K562 treated with DMSO at 1 percent for 12 hours (cell line): Measurements from ENCODE around the gene ALPG. TPM values are rescaled to one million over a fixed set of nuclear protein-coding genes. Genes with fewer than 3 reads are reported as not detected.

ENCODE experiments used
- total RNA-seq: library from RNA; unstranded; fragments of 300-600 nt; gene quantifications from 2 replicates; pipeline ENCODE4 v1.2.3, GENCODE V29; 2022; ENCODE audit not compliant: insufficient read depth

The ALPG gene
- total RNA-seq: not detected in 2 replicates

DNA sequence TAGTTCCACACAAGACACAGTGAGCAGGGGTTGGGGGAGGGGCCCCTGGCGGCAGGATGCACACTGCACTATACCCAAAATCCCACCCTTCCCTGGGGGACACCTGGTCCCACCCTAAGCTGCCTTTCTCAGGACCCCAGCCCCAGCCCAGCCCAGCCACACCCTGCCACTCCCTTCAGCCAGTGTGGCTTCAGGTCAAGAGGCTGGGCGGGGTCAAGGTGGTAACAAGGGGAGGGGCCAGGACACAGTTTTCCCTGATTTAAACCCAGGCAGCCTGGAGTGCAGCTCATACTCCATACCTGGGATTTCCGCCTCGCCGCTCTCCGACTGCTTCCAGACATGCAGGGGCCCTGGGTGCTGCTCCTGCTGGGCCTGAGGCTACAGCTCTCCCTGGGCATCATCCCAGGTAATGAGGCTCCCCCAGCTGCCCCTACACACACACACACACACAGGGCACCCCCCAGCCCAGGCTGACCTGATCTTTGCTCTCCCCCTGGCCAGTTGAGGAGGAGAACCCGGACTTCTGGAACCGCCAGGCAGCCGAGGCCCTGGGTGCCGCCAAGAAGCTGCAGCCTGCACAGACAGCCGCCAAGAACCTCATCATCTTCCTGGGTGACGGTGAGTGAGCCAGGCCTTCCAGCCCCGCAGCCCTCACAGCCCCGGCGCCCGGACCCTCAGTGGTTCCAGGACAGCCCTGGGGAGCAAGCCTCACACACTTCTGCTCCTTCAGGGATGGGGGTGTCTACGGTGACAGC lies at the start of gene ALPG:
Gene ALPG (plus strand): TSS at position 289 of the 755 bp plus-strand sequence. CDS start 51 bp downstream, at position 340.

DNA sequence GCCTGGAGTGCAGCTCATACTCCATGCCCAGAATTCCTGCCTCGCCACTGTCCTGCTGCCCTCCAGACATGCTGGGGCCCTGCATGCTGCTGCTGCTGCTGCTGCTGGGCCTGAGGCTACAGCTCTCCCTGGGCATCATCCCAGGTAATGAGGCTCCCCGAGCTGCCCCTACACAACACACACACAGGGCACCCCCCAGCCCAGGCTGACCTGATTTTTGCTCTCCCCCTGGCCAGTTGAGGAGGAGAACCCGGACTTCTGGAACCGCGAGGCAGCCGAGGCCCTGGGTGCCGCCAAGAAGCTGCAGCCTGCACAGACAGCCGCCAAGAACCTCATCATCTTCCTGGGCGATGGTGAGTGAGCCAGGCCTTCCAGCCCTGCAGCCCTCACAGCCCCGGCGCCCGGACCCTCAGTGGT lies 27.9 kb upstream of the ALPG start, which contains the start of gene ALPP:
Gene ALPP (plus strand): TSS at position 17 of the 417 bp plus-strand sequence. CDS start 52 bp downstream, at position 69.

DNA sequence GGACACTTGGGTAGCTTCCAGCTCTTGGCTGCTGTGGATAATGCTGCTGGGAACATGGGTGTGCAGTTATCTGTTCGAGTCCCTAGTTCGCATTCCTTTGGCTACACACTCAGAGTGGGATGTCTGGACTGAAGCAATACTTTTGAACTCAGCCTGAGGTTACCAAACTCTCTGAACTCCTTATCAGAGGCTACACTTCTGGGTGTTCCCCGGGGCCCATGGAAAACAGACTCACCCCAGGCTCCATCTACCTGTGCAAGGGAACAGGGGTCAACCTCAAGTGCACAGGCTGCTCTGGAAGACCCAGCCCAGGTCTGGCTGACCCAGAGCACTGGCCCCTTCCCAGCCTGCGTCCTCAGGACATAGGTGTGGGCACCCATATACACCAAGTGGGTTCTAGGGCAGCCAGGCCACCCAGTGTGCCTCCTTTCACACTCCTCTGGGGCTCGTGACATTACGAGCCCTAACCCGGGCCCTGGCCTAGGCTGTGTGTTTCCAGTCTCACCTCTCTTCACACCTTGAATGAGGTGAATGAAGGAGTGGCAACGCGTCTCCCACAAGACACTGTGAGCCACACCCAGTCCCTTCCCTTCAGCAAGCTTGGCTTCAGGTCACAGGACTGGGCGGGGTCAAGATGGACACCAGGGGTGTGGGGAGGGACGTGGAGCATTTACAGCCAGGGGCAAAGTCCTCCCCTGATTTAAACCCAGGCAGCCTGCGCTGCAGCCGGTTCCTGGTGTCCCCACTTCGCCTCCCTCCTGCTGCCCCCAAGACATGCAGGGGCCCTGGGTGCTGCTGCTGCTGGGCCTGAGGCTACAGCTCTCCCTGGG lies 49.0 kb downstream of the ALPG start, which contains the start of gene ALPI:
Gene ALPI (plus strand): TSS at position 728 of the 830 bp plus-strand sequence. CDS start 47 bp downstream, at position 775.

Other genes starting within 250 kb of the ALPG start
- not detected in 2 replicates for gene ALPP, start 28.1 kb upstream of the ALPG start, total RNA-seq
- gene ALPI, start 49.3 kb downstream of the ALPG start, total RNA-seq: not detected in 2 replicates
- gene ECEL1, start 81.0 kb downstream of the ALPG start, total RNA-seq: not detected in 2 replicates
- gene PRSS56, start 113.5 kb downstream of the ALPG start, total RNA-seq: not detected in 2 replicates
- gene CHRND, start 119.3 kb downstream of the ALPG start, total RNA-seq: not detected in 2 replicates
- gene CHRNG, start 132.8 kb downstream of the ALPG start, total RNA-seq: not detected in 2 replicates
- gene TIGD1, start 143.7 kb downstream of the ALPG start, total RNA-seq: 1.5 and 4.8 TPM in 2 replicates
- 46.3 and 53.1 TPM in 2 replicates for gene EIF4E2, start 143.8 kb downstream of the ALPG start, total RNA-seq
- gene EFHD1, start 226.8 kb downstream of the ALPG start, total RNA-seq: 13.4 and 19.2 TPM in 2 replicates